A673 (cell line): ENCODE measurements around the gene ROPN1.

Source experiments
- EZH2 ChIP-seq: fragments of 200-600 bp; sonication (generic); IDR thresholded peaks from 2 replicates; pipeline ENCODE4 v1.6.1; 2017; ENCODE audit warnings: borderline replicate concordance, low read depth, mild to moderate bottlenecking, mixed read lengths, antibody characterized with exemption, low read length; ENCODE audit not compliant: poor library complexity, severe bottlenecking
- TF ChIP-seq, protein P1 (sequence below): fragments of 300-800, 200-600 bp; sonication (generic); conservative IDR thresholded peaks from 2 replicates; pipeline ENCODE4 v1.5.1; 2017; ENCODE audit warnings: low read depth, mild to moderate bottlenecking, antibody characterized with exemption, low read length, moderate library complexity, mixed read lengths

- TF ChIP-seq, protein P1, sequence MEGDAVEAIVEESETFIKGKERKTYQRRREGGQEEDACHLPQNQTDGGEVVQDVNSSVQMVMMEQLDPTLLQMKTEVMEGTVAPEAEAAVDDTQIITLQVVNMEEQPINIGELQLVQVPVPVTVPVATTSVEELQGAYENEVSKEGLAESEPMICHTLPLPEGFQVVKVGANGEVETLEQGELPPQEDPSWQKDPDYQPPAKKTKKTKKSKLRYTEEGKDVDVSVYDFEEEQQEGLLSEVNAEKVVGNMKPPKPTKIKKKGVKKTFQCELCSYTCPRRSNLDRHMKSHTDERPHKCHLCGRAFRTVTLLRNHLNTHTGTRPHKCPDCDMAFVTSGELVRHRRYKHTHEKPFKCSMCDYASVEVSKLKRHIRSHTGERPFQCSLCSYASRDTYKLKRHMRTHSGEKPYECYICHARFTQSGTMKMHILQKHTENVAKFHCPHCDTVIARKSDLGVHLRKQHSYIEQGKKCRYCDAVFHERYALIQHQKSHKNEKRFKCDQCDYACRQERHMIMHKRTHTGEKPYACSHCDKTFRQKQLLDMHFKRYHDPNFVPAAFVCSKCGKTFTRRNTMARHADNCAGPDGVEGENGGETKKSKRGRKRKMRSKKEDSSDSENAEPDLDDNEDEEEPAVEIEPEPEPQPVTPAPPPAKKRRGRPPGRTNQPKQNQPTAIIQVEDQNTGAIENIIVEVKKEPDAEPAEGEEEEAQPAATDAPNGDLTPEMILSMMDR: no peak
- TF ChIP-seq EZH2: no peak
These were observed 20.5 kb downstream of the ROPN1 start for GRCh38 chr3:123971406-123971805.
